ENCODE measurements around the gene LYRM7. TPM values are rescaled to one million over a fixed set of nuclear protein-coding genes. Genes with fewer than 3 reads are reported as not detected.

LYRM7 gene
- total RNA-seq, 1 experiment from 2014 or later = 5.0 TPM

GRCh38 chr5:131206061-131206460 is 35.3 kb downstream of the LYRM7 start:
- CTCF ChIA-PET = no interaction called here

DNA sequence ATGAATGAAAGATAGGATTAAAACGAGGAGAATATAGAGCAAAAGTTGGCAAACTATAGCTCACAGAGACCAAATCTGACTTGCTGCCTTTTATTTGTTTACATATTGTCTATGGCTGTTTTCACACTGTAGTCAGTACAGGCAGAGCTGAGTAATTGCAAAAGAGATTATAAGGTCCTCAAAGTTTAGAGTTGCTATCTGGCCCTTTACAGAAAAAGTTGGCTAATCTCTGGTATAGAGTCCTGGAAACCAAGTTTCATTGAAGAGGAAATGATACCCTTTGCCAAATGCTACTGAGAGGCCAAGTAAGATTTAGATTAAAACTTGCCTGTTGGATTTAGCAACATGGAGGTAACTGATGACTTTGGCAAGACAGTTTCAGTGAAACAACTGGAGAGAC is 36.0 kb downstream of the LYRM7 start:
- ChIA-PET POLR2A (ENCODE audit: unreplicated experiment) (no interaction called here), CTCF (interaction anchor here (0.7 kb wide), 1 partner anchor 59 kb away, joined by 3 read pairs; no protein-coding TSS in a partner anchor)
- TF ChIP-seq, protein P1, sequence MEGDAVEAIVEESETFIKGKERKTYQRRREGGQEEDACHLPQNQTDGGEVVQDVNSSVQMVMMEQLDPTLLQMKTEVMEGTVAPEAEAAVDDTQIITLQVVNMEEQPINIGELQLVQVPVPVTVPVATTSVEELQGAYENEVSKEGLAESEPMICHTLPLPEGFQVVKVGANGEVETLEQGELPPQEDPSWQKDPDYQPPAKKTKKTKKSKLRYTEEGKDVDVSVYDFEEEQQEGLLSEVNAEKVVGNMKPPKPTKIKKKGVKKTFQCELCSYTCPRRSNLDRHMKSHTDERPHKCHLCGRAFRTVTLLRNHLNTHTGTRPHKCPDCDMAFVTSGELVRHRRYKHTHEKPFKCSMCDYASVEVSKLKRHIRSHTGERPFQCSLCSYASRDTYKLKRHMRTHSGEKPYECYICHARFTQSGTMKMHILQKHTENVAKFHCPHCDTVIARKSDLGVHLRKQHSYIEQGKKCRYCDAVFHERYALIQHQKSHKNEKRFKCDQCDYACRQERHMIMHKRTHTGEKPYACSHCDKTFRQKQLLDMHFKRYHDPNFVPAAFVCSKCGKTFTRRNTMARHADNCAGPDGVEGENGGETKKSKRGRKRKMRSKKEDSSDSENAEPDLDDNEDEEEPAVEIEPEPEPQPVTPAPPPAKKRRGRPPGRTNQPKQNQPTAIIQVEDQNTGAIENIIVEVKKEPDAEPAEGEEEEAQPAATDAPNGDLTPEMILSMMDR (conservative IDR thresholded peaks at IDR 0.05; ENCODE audit: low read depth, low read length) = no peak
- TF ChIP-seq EZH2 (IDR thresholded peaks at IDR 0.05; ENCODE audit: low read length, unreplicated experiment) = no peak
- H3K27me3 ChIP-seq (ENCODE audit: low read length) = no peaks in the 10 kb centered on the region
- no peak overlapping the region for H3K4me3 ChIP-seq (ENCODE audit: low read length)
- no peaks in the 10 kb centered on the region for H3K9me2 ChIP-seq (replicated peaks; ENCODE audit: low read length)
- no peaks in the 10 kb centered on the region for H3K79me2 ChIP-seq (ENCODE audit: low read length)
- ATAC-seq (no peak), DNase-seq (no peak)
- H3K4me2 ChIP-seq (ENCODE audit: low read length) = no peak overlapping the region
- H3K27ac ChIP-seq (ENCODE audit: low read length) = no peak overlapping the region
- no peaks in the 10 kb centered on the region for H3F3A ChIP-seq (ENCODE audit: low read length, unreplicated experiment)
- no peaks in the 10 kb centered on the region for H3K36me3 ChIP-seq (ENCODE audit: low read depth, low read length)
- BruUV-seq (replicated peaks) = no TSS peak
- no peaks in the 10 kb centered on the region for H3K9me3 ChIP-seq (ENCODE audit: low read length)
- no peaks in the 10 kb centered on the region for H3K4me1 ChIP-seq (ENCODE audit: insufficient read depth, low read length)
- intact Hi-C loops (cut with micrococcal nuclease) = no loop called here
- no peak overlapping the region for H2AFZ ChIP-seq (ENCODE audit: low read length)
- H3K9ac ChIP-seq (ENCODE audit: low read length) = no peak overlapping the region
- H4K20me1 ChIP-seq (ENCODE audit: low read length) = no peaks in the 10 kb centered on the region

More at GRCh38 chr5:131206061-131206460, 35.3 kb downstream of the LYRM7 start:
- Histone ChIP-seq H3K9me2 (replicated peaks; ENCODE audit: low read length) (no peaks in the 10 kb centered on the region), H2AFZ (ENCODE audit: low read length) (no peak overlapping the region), H4K20me1 (ENCODE audit: low read length) (no peaks in the 10 kb centered on the region), H3K4me1 (ENCODE audit: insufficient read depth, low read length) (no peaks in the 10 kb centered on the region), H3K27ac (ENCODE audit: low read length) (no peak overlapping the region), H3K9me3 (ENCODE audit: low read length) (no peaks in the 10 kb centered on the region), H3K79me2 (ENCODE audit: low read length) (no peaks in the 10 kb centered on the region), H3K36me3 (ENCODE audit: low read depth, low read length) (no peaks in the 10 kb centered on the region), H3F3A (ENCODE audit: low read length, unreplicated experiment) (no peaks in the 10 kb centered on the region), H3K9ac (ENCODE audit: low read length) (no peak overlapping the region), H3K27me3 (ENCODE audit: low read length) (no peaks in the 10 kb centered on the region), H3K4me2 (ENCODE audit: low read length) (no peak overlapping the region), H3K4me3 (ENCODE audit: low read length) (no peak overlapping the region)
- ATAC-seq (no peak), DNase-seq (no peak)
- BruUV-seq (replicated peaks) = no TSS peak
- POLR2A ChIA-PET (ENCODE audit: unreplicated experiment) = no interaction called here
- intact Hi-C loops (cut with micrococcal nuclease) = no loop called here
- TF ChIP-seq EZH2 (IDR thresholded peaks at IDR 0.05; ENCODE audit: low read length, unreplicated experiment) (no peak), EZH2phosphoT487 (IDR thresholded peaks at IDR 0.05; ENCODE audit: borderline replicate concordance, low read length) (no peak)
- TF ChIP-seq, protein P1 (conservative IDR thresholded peaks at IDR 0.05; ENCODE audit: low read depth, low read length) = no peak

- Histone ChIP-seq H3K4me3 (ENCODE audit: low read length) (no peak overlapping the region), H3K36me3 (ENCODE audit: low read depth, low read length) (no peaks in the 10 kb centered on the region), H3K4me2 (ENCODE audit: low read length) (no peak overlapping the region), H2AFZ (ENCODE audit: low read length) (no peak overlapping the region), H3K9ac (ENCODE audit: low read length) (no peak overlapping the region), H3K27me3 (ENCODE audit: low read length) (no peaks in the 10 kb centered on the region), H3K9me2 (replicated peaks; ENCODE audit: low read length) (no peaks in the 10 kb centered on the region), H3F3A (ENCODE audit: low read length, unreplicated experiment) (no peaks in the 10 kb centered on the region), H3K4me1 (ENCODE audit: insufficient read depth, low read length) (no peaks in the 10 kb centered on the region), H3K9me3 (ENCODE audit: low read length) (no peaks in the 10 kb centered on the region), H3K79me2 (ENCODE audit: low read length) (no peaks in the 10 kb centered on the region), H3K27ac (ENCODE audit: low read length) (no peak overlapping the region), H4K20me1 (ENCODE audit: low read length) (no peaks in the 10 kb centered on the region)
- DNase-seq (no peak), ATAC-seq (no peak)
- ChIA-PET CTCF (no interaction called here), POLR2A (ENCODE audit: unreplicated experiment) (no interaction called here)
- intact Hi-C loops (cut with micrococcal nuclease) = no loop called here
- TF ChIP-seq EZH2 (IDR thresholded peaks at IDR 0.05; ENCODE audit: low read length, unreplicated experiment) (no peak), EZH2phosphoT487 (IDR thresholded peaks at IDR 0.05; ENCODE audit: borderline replicate concordance, low read length) (no peak)
- TF ChIP-seq, protein P1 (conservative IDR thresholded peaks at IDR 0.05; ENCODE audit: low read depth, low read length) = no peak
- BruUV-seq (replicated peaks) = no TSS peak
These were observed 38.4 kb downstream of the LYRM7 start for GRCh38 chr5:131209175-131209505.

Measured in PC-3 (cell line).